ENCODE measurements around the gene DOCK4.

The DOCK4 gene

GRCh38 chr7:111863269-111863668 is 342.9 kb downstream of the DOCK4 start:
- peaks cover 9% of the 10 kb centered on the region for H3K4me1 Mint-ChIP-seq
- H3K9me3 Mint-ChIP-seq = no peaks in the 10 kb centered on the region
- no peak overlapping the region for H3K4me3 Mint-ChIP-seq
- CTCF ChIA-PET = interaction anchor here (2.0 kb wide), 1 partner anchor 8 kb away, joined by 7 read pairs; no protein-coding TSS in a partner anchor
- H3K27ac Mint-ChIP-seq = no peak overlapping the region
- DNase-seq = no peak
- no peaks in the 10 kb centered on the region for H3K27me3 Mint-ChIP-seq
- H3K36me3 Mint-ChIP-seq = no peaks in the 10 kb centered on the region

- H3K4me1 Mint-ChIP-seq = peaks cover 9% of the 10 kb centered on the region
Measured at GRCh38 chr7:111860248-111860647, 346.0 kb downstream of the DOCK4 start.

GRCh38 chr7:111858331-111858730 is 347.9 kb downstream of the DOCK4 start:
- H3K4me3 Mint-ChIP-seq = no peak overlapping the region
- CTCF ChIA-PET = no interaction called here
- no peaks in the 10 kb centered on the region for H3K9me3 Mint-ChIP-seq
- H3K4me1 Mint-ChIP-seq = peaks cover 9% of the 10 kb centered on the region
- no peaks in the 10 kb centered on the region for H3K36me3 Mint-ChIP-seq
- no peak for DNase-seq
- H3K27ac Mint-ChIP-seq = no peak overlapping the region
- H3K27me3 Mint-ChIP-seq = peaks cover 8% of the 10 kb centered on the region

More at GRCh38 chr7:111860248-111860647, 346.0 kb downstream of the DOCK4 start:
- no peaks in the 10 kb centered on the region for H3K36me3 Mint-ChIP-seq
- DNase-seq = no peak
- peaks cover 6% of the 10 kb centered on the region for H3K27me3 Mint-ChIP-seq
- no peak overlapping the region for H3K4me3 Mint-ChIP-seq
- H3K9me3 Mint-ChIP-seq = no peaks in the 10 kb centered on the region
- H3K27ac Mint-ChIP-seq = no peak overlapping the region
- CTCF ChIA-PET = no interaction called here

GRCh38 chr7:111855842-111856227 is 350.4 kb downstream of the DOCK4 start:
- peaks cover 8% of the 10 kb centered on the region for H3K27me3 Mint-ChIP-seq
- peaks cover 9% of the 10 kb centered on the region for H3K4me1 Mint-ChIP-seq
- no peak overlapping the region for H3K4me3 Mint-ChIP-seq
- no peak overlapping the region for H3K27ac Mint-ChIP-seq
- no peaks in the 10 kb centered on the region for H3K36me3 Mint-ChIP-seq
- DNase-seq = no peak
- CTCF ChIA-PET = interaction anchor here (0.9 to 2.5 kb wide), 6 partner anchors 8 to 514 kb away, joined by 3 to 9 read pairs (median 4); no protein-coding TSS in a partner anchor
- H3K9me3 Mint-ChIP-seq = no peaks in the 10 kb centered on the region

- H3K4me1 Mint-ChIP-seq = peaks cover 5% of the 10 kb centered on the region
- H3K27ac Mint-ChIP-seq = no peak overlapping the region
- no peak overlapping the region for H3K4me3 Mint-ChIP-seq
- peaks cover 8% of the 10 kb centered on the region for H3K27me3 Mint-ChIP-seq
- H3K9me3 Mint-ChIP-seq = no peaks in the 10 kb centered on the region
- no peaks in the 10 kb centered on the region for H3K36me3 Mint-ChIP-seq
- no peak for DNase-seq
- CTCF ChIA-PET = interaction anchor here (0.8 to 2.5 kb wide), 8 partner anchors 9 to 515 kb away, joined by 3 to 14 read pairs (median 4); no protein-coding TSS in a partner anchor
Measured at GRCh38 chr7:111855161-111855841, 350.9 kb downstream of the DOCK4 start.

GRCh38 chr7:111853201-111853990 is 352.8 kb downstream of the DOCK4 start:
- CTCF ChIA-PET = interaction anchor here (0.6 to 2.5 kb wide), 3 partner anchors 15 to 112 kb away, joined by 3 to 14 read pairs (median 9); no protein-coding TSS in a partner anchor
- Mint-ChIP-seq H3K36me3 (no peaks in the 10 kb centered on the region), H3K27ac (no peak overlapping the region), H3K27me3 (peaks cover 8% of the 10 kb centered on the region), H3K9me3 (no peaks in the 10 kb centered on the region), H3K4me3 (no peak overlapping the region), H3K4me1 (no peaks in the 10 kb centered on the region)
- DNase-seq = no peak

GRCh38 chr7:111852081-111852480 is 354.1 kb downstream of the DOCK4 start:
- H3K27ac Mint-ChIP-seq = no peak overlapping the region
- no peak for DNase-seq
- H3K4me3 Mint-ChIP-seq = no peak overlapping the region
- H3K9me3 Mint-ChIP-seq = no peaks in the 10 kb centered on the region
- no peaks in the 10 kb centered on the region for H3K36me3 Mint-ChIP-seq
- CTCF ChIA-PET = no interaction called here
- H3K27me3 Mint-ChIP-seq = peaks cover 8% of the 10 kb centered on the region
- H3K4me1 Mint-ChIP-seq = no peaks in the 10 kb centered on the region

- CTCF ChIA-PET = no interaction called here
- no peak overlapping the region for H3K4me3 Mint-ChIP-seq
- no peaks in the 10 kb centered on the region for H3K36me3 Mint-ChIP-seq
- no peaks in the 10 kb centered on the region for H3K9me3 Mint-ChIP-seq
- no peak overlapping the region for H3K27ac Mint-ChIP-seq
- H3K27me3 Mint-ChIP-seq = no peaks in the 10 kb centered on the region
- DNase-seq = no peak
- no peaks in the 10 kb centered on the region for H3K4me1 Mint-ChIP-seq
Measured at GRCh38 chr7:111846898-111847297, 359.3 kb downstream of the DOCK4 start.

GRCh38 chr7:111845853-111846252 is 360.3 kb downstream of the DOCK4 start:
- no peak overlapping the region for H3K4me3 Mint-ChIP-seq
- no peaks in the 10 kb centered on the region for H3K36me3 Mint-ChIP-seq
- DNase-seq = no peak
- no peaks in the 10 kb centered on the region for H3K4me1 Mint-ChIP-seq
- H3K27me3 Mint-ChIP-seq = no peaks in the 10 kb centered on the region
- CTCF ChIA-PET = no interaction called here
- H3K9me3 Mint-ChIP-seq = no peaks in the 10 kb centered on the region
- no peak overlapping the region for H3K27ac Mint-ChIP-seq

GRCh38 chr7:111844904-111845671 is 361.1 kb downstream of the DOCK4 start:
- Mint-ChIP-seq H3K4me3 (no peak overlapping the region), H3K36me3 (no peaks in the 10 kb centered on the region), H3K9me3 (no peaks in the 10 kb centered on the region), H3K27ac (no peak overlapping the region), H3K4me1 (no peaks in the 10 kb centered on the region), H3K27me3 (no peaks in the 10 kb centered on the region)
- no peak for DNase-seq
- CTCF ChIA-PET = no interaction called here

- no peaks in the 10 kb centered on the region for H3K27me3 Mint-ChIP-seq
- H3K4me3 Mint-ChIP-seq = no peak overlapping the region
- H3K9me3 Mint-ChIP-seq = no peaks in the 10 kb centered on the region
- CTCF ChIA-PET = interaction anchor here (0.6 kb wide), 1 partner anchor 1131 kb away, joined by 3 read pairs; no protein-coding TSS in a partner anchor
- no peaks in the 10 kb centered on the region for H3K4me1 Mint-ChIP-seq
- no peak for DNase-seq
- no peak overlapping the region for H3K27ac Mint-ChIP-seq
- H3K36me3 Mint-ChIP-seq = no peaks in the 10 kb centered on the region
Measured at GRCh38 chr7:111842491-111842890, 363.7 kb downstream of the DOCK4 start.

GRCh38 chr7:111841596-111842205 is 364.5 kb downstream of the DOCK4 start:
- Mint-ChIP-seq H3K4me3 (no peak overlapping the region), H3K27ac (no peak overlapping the region), H3K27me3 (no peaks in the 10 kb centered on the region), H3K9me3 (no peaks in the 10 kb centered on the region), H3K36me3 (no peaks in the 10 kb centered on the region), H3K4me1 (no peaks in the 10 kb centered on the region)
- CTCF ChIA-PET = interaction anchor here (0.6 kb wide), 1 partner anchor 1132 kb away, joined by 3 read pairs; no protein-coding TSS in a partner anchor
- no peak for DNase-seq

GRCh38 chr7:111840528-111840927 is 365.7 kb downstream of the DOCK4 start:
- H3K27ac Mint-ChIP-seq = no peak overlapping the region
- no peaks in the 10 kb centered on the region for H3K4me1 Mint-ChIP-seq
- H3K4me3 Mint-ChIP-seq = no peak overlapping the region
- no peaks in the 10 kb centered on the region for H3K9me3 Mint-ChIP-seq
- CTCF ChIA-PET = no interaction called here
- H3K27me3 Mint-ChIP-seq = no peaks in the 10 kb centered on the region
- H3K36me3 Mint-ChIP-seq = no peaks in the 10 kb centered on the region
- DNase-seq = no peak

- DNase-seq = no peak
- Mint-ChIP-seq H3K27ac (no peak overlapping the region), H3K27me3 (no peaks in the 10 kb centered on the region), H3K36me3 (no peaks in the 10 kb centered on the region), H3K9me3 (no peaks in the 10 kb centered on the region), H3K4me1 (no peaks in the 10 kb centered on the region), H3K4me3 (no peak overlapping the region)
- CTCF ChIA-PET = no interaction called here
Measured at GRCh38 chr7:111839261-111839660, 366.9 kb downstream of the DOCK4 start.

All from activated naive CD4-positive, alpha-beta T cell treated with anti-CD3 and anti-CD28 coated beads, Interleukin-2, amount 10 ng/mL, durations not matched to agents 7 days and 5 days (primary cell).